Tibial nerve (tissue), 4 donors: ENCODE data around the gene RPTOR.

ENCODE experiments used
- CTCF ChIP-seq, 5 experiments: fragments of 200-600 bp in 3 of 5; fragments of 450-650 bp in 2 of 5; sonication (generic) in 3 of 5; IDR thresholded peaks; one replicate each; pipeline ENCODE4 v1.5.1; 2016 to 2019; ENCODE audit warnings: antibody characterized with exemption in 5 of 5, mild to moderate bottlenecking in 3 of 5, moderate library complexity in 2 of 5
- EP300 ChIP-seq, 2 donors: sonication (generic); formaldehyde crosslinking; IDR thresholded peaks; one replicate each; pipeline ENCODE4 v1.6.1; 2017; ENCODE audit warnings: antibody characterized with exemption in 2 of 2, mild to moderate bottlenecking in 1 of 2
- POLR2A ChIP-seq, 2 donors: fragments of 450-650 bp; IDR thresholded peaks; one replicate each; pipeline ENCODE4 v1.6.1; 2017; ENCODE audit warnings: antibody characterized with exemption in 2 of 2, mild to moderate bottlenecking in 2 of 2, moderate library complexity in 2 of 2

DNA sequence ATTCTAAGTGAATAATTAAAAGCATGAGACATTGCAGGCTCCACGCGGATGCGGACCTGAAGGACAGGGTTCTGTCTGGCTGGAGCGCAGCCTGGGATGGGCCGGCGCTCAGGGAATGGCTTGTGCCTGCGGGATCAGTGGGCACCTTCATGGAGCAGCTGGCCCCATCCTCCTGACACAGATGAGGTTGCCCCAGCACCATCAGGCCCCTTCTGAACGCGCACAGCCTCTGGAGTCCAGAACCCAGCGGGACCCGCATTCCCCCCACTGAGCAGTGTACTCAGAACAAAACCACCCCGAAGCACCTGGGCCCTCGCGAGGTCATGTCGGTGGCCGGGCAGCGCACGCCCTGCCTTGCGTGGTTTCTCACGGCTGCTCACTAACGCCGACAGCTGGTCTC is 376.5 kb downstream of the RPTOR start:
- no peak for TF ChIP-seq CTCF (IDR thresholded peaks at IDR 0.05)
- no peak for TF ChIP-seq EP300 (IDR thresholded peaks at IDR 0.05)
- TF ChIP-seq POLR2A (IDR thresholded peaks at IDR 0.05), result no peak
